Left renal cortex interstitium (tissue), 4 donors: ENCODE results near the gene CITED4. TPM values are rescaled to one million over a fixed set of nuclear protein-coding genes. Genes with fewer than 3 reads are reported as not detected.
"Not testable (repeated sequence)": the region's sequence is repeated elsewhere in the genome, so short reads cannot be mapped to it uniquely, and the experiment has no call there.

Experiments
- DNase-seq, 4 donors: peaks; one replicate each; pipeline ENCODE4 v3.0.0-alpha.2; 2013; ENCODE audit warnings: low read depth in 4 of 4, low spot score in 2 of 4, missing footprints in 1 of 4
- polyA plus RNA-seq, 4 donors: library from polyadenylated mRNA; unstranded; fragments of 120-200 nt; gene quantifications; one replicate each; pipeline ENCODE4 v1.2.1, GENCODE V29; 2013; ENCODE audit not compliant: insufficient read length in 4 of 4

The CITED4 gene
- polyA plus RNA-seq = 1 to 10 TPM; 3.4 to 7.7 (median 5.6) TPM

- DNase-seq = peak; percentile 78 to 87 (median 86)
These were observed at the start of gene CITED4 for GRCh38 chr1:40862008-40862863. Gene CITED4, minus strand, starts transcription at chr1:40862363. Its CDS starts 236 bp downstream, at chr1:40862127.

GRCh38 chr1:40911105-40911504 lies 48.9 kb upstream of the CITED4 start:
- DNase-seq = no peak

- DNase-seq = no peak
These were observed 47.1 kb upstream of the CITED4 start for GRCh38 chr1:40909281-40909680.

- DNase-seq = no peak
These were observed 46.2 kb upstream of the CITED4 start for GRCh38 chr1:40908350-40908749.

GRCh38 chr1:40907899-40908298 lies 45.7 kb upstream of the CITED4 start:
- DNase-seq = no peak

- DNase-seq = no peak
These were observed 44.7 kb upstream of the CITED4 start for GRCh38 chr1:40906781-40907400.

GRCh38 chr1:40905061-40905460 lies 42.9 kb upstream of the CITED4 start:
- no peak for DNase-seq

GRCh38 chr1:40903106-40903505 lies 40.9 kb upstream of the CITED4 start:
- DNase-seq = no peak

- DNase-seq = no peak
These were observed 40.0 kb upstream of the CITED4 start for GRCh38 chr1:40901886-40902852.

GRCh38 chr1:40899230-40899870 lies 37.2 kb upstream of the CITED4 start:
- no peak for DNase-seq

- no peak for DNase-seq
These were observed 36.3 kb upstream of the CITED4 start for GRCh38 chr1:40898431-40898901.

- no peak for DNase-seq
These were observed 35.4 kb upstream of the CITED4 start for GRCh38 chr1:40897513-40897912.

GRCh38 chr1:40896482-40896881 lies 34.3 kb upstream of the CITED4 start:
- DNase-seq = no peak

GRCh38 chr1:40895601-40896000 lies 33.4 kb upstream of the CITED4 start:
- no peak for DNase-seq

- not testable (repeated sequence) for DNase-seq
These were observed 32.7 kb upstream of the CITED4 start for GRCh38 chr1:40894858-40895257.

GRCh38 chr1:40894455-40894854 lies 32.3 kb upstream of the CITED4 start:
- DNase-seq = no peak

- DNase-seq = no peak
These were observed 31.8 kb upstream of the CITED4 start for GRCh38 chr1:40893946-40894345.

GRCh38 chr1:40892354-40892753 lies 30.2 kb upstream of the CITED4 start:
- no peak for DNase-seq

- no peak for DNase-seq
These were observed 28.6 kb upstream of the CITED4 start for GRCh38 chr1:40890771-40891170.

GRCh38 chr1:40887652-40888051 lies 25.5 kb upstream of the CITED4 start:
- no peak for DNase-seq
